CD1c-positive myeloid dendritic cell (primary cell): ENCODE measurements around the gene CHAC1.
A peak's percentile ranks its signal among the peaks of the same experiment; 100 is the strongest.

Source experiments
- DNase-seq: peaks from one replicate; pipeline ENCODE4 v3.0.0-alpha.2; 2016; ENCODE audit errors: extremely low spot score

Gene CHAC1

DNA sequence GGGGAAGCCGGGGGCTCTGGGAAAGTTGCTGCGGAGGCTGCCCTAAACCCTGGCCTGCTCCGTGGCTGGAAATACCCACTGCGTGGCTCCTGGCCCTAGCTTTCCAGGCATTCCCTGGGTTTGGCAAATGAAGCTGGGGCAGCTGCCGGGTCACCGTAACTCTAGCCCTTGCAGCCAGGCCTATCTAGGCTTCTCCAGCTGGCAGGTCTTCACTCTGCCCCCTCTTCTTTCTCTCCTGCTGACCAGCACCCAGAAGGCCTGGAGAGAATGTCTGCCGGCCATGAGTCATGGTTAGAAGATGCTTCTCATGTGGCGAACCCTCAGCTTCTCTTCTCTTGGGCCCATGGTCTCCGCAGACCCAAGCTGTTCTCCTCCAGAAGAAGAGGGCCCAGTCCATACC lies 29.7 kb upstream of the CHAC1 start:
- no peak for DNase-seq

DNA sequence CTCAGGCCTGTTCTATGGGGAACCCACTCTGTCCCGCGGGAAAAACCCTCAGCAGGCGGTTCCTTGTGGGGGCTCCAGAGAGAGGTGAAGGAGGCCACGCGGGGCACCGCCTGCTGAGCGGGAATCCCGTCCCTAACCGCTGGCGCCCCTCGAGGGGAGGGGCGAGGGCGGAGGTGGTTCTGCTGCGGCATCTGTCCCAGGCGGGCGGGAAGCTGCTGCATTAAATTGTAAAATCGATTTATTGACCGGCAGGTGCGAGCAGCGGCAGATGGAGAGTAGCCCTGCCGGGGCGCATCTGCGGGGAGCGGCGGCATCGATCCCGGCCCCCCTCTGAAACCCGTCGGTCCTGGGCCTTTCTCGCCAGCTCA lies 27.8 kb upstream of the CHAC1 start:
- no peak for DNase-seq

DNA sequence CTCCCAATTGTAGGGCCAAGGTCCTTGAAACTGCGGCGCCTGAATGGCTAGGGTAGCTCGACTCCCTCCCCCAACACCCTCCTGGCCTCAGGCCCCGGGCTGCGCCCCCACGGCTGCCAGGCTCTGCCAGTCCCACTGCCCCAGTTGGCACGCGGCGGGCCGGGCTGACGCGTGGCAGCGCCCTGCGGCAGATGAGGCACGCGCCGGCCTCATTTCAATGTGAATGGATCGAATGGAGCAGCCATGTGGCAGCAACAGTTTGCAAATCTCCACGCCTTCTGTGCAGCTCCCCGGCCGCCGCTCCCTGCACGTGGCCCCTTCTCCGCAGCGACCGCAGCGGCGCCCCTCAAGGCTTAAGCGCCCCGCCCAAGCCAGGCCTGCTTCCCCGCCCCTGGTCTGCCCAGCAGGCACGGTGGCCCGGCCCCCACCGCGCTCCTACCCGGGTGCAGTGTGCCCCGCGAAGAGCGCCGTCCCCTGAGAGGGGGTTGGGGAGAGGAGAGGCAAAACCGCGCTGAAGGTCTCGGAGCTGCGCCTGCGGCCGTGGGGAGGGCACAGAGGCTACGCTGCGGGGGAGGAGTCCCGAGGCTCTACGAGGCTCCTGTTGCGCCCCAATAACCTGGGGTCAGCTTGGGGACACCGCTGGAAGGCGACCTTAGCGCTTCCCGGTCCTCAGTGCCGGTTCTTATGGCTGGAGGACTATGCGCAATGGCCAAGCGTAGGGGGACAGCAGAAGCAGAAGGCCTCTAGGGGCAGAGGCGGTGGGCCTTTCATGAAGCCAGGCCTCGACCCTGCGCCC lies 27.2 kb upstream of the CHAC1 start:
- no peak for DNase-seq

GRCh38 chr15:40926659-40927494 lies 26.4 kb upstream of the CHAC1 start:
- no peak for DNase-seq

- no peak for DNase-seq
These were observed 25.8 kb upstream of the CHAC1 start for GRCh38 chr15:40927495-40927872.

GRCh38 chr15:40927873-40928806 lies 25.1 kb upstream of the CHAC1 start:
- no peak for DNase-seq

DNA sequence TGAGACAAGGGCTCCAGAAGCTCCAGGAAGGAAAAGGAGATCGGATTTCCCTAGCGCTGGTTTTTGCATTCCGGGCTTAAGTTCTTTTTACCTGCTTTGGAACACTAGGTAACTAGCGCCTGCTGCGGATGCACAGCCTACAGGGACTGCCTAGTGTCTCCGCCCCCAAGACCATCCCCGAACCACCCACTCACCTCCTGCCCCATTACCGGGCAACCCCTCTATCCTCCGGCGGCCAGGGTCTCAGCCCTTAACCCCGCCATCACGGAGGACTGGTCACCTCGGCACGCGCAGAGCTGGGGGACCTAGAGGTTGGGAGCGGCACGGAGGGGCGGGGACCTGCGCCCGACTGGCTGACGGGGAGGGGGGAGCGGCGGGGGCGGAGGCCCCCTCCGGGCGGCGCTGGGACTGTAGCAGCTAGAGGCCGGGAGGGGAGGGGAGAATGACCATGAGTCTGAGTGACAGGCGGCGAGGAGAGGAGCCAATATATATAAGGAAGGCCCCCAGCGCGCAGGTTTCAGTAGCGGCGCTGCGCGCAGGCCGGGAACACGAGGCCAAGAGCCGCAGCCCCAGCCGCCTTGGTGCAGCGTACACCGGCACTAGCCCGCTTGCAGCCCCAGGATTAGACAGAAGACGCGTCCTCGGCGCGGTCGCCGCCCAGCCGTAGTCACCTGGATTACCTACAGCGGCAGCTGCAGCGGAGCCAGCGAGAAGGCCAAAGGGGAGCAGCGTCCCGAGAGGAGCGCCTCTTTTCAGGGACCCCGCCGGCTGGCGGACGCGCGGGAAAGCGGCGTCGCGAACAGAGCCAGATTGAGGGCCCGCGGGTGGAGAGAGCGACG lies 24.2 kb upstream of the CHAC1 start, which contains the start of gene DLL4:
DLL4 (plus strand) TSS at position 520 of the 839 bp plus-strand sequence. CDS start 329 bp downstream, outside the sequence.
- DNase-seq = peak; percentile 47

DNA sequence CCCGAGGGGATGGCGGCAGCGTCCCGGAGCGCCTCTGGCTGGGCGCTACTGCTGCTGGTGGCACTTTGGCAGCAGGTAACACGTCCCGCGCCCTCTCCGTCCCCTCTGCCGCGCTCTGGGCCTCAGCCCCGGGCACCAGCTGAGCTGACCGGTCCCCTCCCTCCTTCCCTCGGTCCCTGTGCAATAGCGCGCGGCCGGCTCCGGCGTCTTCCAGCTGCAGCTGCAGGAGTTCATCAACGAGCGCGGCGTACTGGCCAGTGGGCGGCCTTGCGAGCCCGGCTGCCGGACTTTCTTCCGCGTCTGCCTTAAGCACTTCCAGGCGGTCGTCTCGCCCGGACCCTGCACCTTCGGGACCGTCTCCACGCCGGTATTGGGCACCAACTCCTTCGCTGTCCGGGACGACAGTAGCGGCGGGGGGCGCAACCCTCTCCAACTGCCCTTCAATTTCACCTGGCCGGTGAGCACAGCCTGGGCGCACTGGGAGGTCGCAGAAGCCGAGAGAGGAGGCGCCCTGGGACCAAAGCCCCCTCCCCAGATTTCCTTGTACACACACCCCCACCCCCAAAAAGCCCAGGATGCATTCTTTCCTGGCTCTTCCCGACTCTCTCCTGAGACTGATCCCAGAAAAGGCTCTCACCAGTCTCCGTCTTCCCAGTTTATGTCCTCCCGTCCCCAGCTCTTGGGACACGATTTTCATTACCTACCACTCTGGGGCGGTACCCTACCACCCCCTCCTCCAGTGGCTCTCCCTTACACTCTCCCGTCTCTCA lies 23.4 kb upstream of the CHAC1 start:
- peak; percentile 57 for DNase-seq

DNA sequence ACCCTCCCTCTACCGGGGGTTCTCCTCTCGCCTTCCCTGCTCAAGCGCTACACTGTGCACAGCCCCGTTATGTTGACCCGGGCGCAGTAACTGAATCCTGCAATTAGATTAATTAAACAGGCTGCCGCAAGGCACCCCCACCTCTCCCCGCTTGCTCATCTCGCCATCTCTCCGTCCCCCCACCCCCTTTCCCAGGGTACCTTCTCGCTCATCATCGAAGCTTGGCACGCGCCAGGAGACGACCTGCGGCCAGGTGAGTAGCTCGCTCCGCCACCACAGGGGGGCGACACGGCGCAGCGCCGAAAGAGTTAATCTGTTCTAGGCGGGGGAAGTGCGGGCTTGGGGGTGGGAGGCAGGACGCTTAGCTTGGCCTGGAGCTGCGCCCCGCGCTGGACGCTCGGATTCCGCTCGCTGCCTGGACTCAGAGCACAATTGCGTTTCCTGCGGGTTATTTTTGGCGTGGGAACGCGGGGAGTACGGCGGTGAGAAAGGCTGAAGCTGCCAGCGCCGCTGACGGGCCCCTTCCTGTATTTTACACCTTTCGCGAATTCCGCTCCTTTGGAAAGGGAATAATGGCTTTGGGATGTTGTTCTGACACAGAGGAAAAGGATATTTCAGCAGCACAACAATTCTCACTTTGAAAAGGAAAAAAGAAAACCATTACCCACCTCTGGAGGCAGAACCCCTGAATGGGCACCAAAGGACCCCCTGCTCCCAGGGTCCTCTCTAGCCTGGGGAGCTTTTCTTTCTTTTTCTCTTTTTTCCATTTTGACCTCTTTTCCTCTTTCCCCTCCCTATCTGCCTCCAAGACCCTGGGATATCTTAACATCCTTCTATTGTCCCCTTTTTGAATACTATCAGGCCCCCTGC lies 22.6 kb upstream of the CHAC1 start:
- no peak for DNase-seq

GRCh38 chr15:40931300-40932142 lies 21.8 kb upstream of the CHAC1 start:
- no peak for DNase-seq

DNA sequence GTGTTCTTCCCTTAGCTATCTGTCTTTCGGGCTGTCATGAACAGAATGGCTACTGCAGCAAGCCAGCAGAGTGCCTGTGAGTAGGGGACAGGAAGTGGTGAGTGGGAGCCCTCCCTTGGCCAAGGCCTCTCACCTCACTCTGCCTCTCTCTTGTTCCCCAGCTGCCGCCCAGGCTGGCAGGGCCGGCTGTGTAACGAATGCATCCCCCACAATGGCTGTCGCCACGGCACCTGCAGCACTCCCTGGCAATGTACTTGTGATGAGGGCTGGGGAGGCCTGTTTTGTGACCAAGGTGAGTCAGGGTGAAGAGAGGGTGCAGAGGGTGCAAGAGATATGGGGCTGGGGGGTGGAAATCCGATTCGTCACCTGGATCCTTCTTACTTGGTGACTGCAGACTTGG lies 21.1 kb upstream of the CHAC1 start:
- no peak for DNase-seq

GRCh38 chr15:40932649-40933516 lies 20.4 kb upstream of the CHAC1 start:
- no peak for DNase-seq

DNA sequence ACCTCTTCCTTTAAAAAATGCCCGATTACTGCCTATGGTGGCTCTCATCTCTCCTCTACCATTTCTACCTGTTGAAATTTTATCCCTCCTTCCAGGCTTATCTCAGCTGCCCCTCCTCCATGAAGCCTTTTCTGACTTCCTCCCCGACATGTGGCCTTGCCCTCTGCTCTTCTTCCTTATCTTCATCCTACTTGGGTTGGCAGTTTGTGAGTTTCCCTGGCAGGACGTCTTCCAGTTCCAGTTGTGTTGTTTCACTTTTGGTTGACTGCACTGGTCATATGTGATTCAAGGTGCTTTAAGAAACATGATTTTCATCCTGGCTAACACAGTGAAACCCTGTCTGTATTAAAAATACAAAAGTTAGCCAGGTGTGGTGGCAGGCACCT lies 19.8 kb upstream of the CHAC1 start:
- DNase-seq = no peak

DNA sequence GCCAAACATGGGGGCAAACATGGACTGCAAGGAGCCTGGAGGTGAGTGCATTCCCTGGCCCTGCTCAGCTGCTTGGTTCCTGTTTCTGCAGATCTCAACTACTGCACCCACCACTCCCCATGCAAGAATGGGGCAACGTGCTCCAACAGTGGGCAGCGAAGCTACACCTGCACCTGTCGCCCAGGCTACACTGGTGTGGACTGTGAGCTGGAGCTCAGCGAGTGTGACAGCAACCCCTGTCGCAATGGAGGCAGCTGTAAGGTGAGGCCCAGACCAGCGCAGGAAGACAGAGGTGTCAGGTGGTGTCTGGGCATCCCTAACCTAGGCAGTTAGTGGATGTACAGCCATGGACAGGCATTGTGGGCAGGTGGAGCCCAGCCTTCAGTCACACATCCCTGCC lies 18.8 kb upstream of the CHAC1 start:
- no peak for DNase-seq

- no peak for DNase-seq
These were observed 17.0 kb upstream of the CHAC1 start for GRCh38 chr15:40936234-40936708.

GRCh38 chr15:40936709-40937666 lies 16.3 kb upstream of the CHAC1 start:
- no peak for DNase-seq
